ENCODE results near the gene FOXN1. TPM values are rescaled to one million over a fixed set of nuclear protein-coding genes. Genes with fewer than 3 reads are reported as not detected.

The FOXN1 gene
- total and polyA plus RNA-seq, 7 experiments from 2014 or later: not detected

- DNase-seq (no peak), ATAC-seq (no peak)
- Histone ChIP-seq H3K27ac (ENCODE audit: low read depth, low read length) (no peak overlapping the region), H3K36me3 (ENCODE audit: control insufficient read depth in 2 of 3, insufficient read depth in 3 of 3, low read length in 3 of 3) (no peaks in the 10 kb centered on the region), H3K9me3 (ENCODE audit: control insufficient read depth in 2 of 3, low read length in 3 of 3) (no peaks in the 10 kb centered on the region), H3K4me3 (ENCODE audit: low read length) (no peak overlapping the region), H3K27me3 (ENCODE audit: control insufficient read depth in 2 of 2, insufficient read depth in 2 of 2, low read length in 2 of 2) (no peaks in the 10 kb centered on the region), H3K4me1 (ENCODE audit: control insufficient read depth in 2 of 2, insufficient read depth in 2 of 2, low read length in 2 of 2) (no peaks in the 10 kb centered on the region)
- H3K27me3 Mint-ChIP-seq: peaks cover 0 to 4% (median 0%) of the 10 kb centered on the region in 5 donors
- ChIA-PET POLR2A (interaction anchor here (0.6 to 1.6 kb wide), 2 partner anchors 9 to 17 kb away, joined by 3 to 5 read pairs; no protein-coding TSS in a partner anchor), CTCF (interaction anchor here (1.7 kb wide), 1 partner anchor 42 kb away, joined by 5 read pairs; no protein-coding TSS in a partner anchor)
- H3K27ac Mint-ChIP-seq: no peak overlapping the region
- H3K9me3 Mint-ChIP-seq: no peaks in the 10 kb centered on the region
- intact Hi-C loops (cut with micrococcal nuclease): no loop called here
- no peaks in the 10 kb centered on the region for H3K36me3 Mint-ChIP-seq
- H3K4me3 Mint-ChIP-seq: no peak overlapping the region
- H3K4me1 Mint-ChIP-seq: no peaks in the 10 kb centered on the region
Observed at GRCh38 chr17:28536532-28537218, 30.5 kb downstream of the FOXN1 start.

- no peaks in the 10 kb centered on the region for H3K9me3 Mint-ChIP-seq
- ChIA-PET POLR2A (interaction anchor here (0.6 to 0.7 kb wide), 2 partner anchors 12 to 16 kb away, joined by 3 to 4 read pairs; no protein-coding TSS in a partner anchor), CTCF (interaction anchor here (1.7 kb wide), 1 partner anchor 43 kb away, joined by 5 read pairs; no protein-coding TSS in a partner anchor)
- Histone ChIP-seq H3K4me1 (ENCODE audit: control insufficient read depth in 2 of 2, insufficient read depth in 2 of 2, low read length in 2 of 2) (no peaks in the 10 kb centered on the region), H3K4me3 (ENCODE audit: low read length) (no peak overlapping the region), H3K36me3 (ENCODE audit: control insufficient read depth in 2 of 3, insufficient read depth in 3 of 3, low read length in 3 of 3) (no peaks in the 10 kb centered on the region), H3K27me3 (ENCODE audit: control insufficient read depth in 2 of 2, insufficient read depth in 2 of 2, low read length in 2 of 2) (no peaks in the 10 kb centered on the region), H3K9me3 (ENCODE audit: control insufficient read depth in 2 of 3, low read length in 3 of 3) (no peaks in the 10 kb centered on the region), H3K27ac (ENCODE audit: low read depth, low read length) (no peak overlapping the region)
- no peak overlapping the region for H3K27ac Mint-ChIP-seq
- H3K36me3 Mint-ChIP-seq: no peaks in the 10 kb centered on the region
- DNase-seq (no peak), ATAC-seq (no peak)
- peaks cover 0 to 1% (median 0%) of the 10 kb centered on the region in 5 donors for H3K27me3 Mint-ChIP-seq
- no peaks in the 10 kb centered on the region for H3K4me1 Mint-ChIP-seq
- H3K4me3 Mint-ChIP-seq: no peak overlapping the region
- intact Hi-C loops (cut with micrococcal nuclease): no loop called here
Observed at GRCh38 chr17:28537219-28537610, 31.1 kb downstream of the FOXN1 start.

GRCh38 chr17:28538296-28538895, 32.2 kb downstream of the FOXN1 start:
- Mint-ChIP-seq H3K27ac (no peak overlapping the region), H3K36me3 (no peaks in the 10 kb centered on the region), H3K9me3 (no peaks in the 10 kb centered on the region), H3K4me3 (no peak overlapping the region), H3K4me1 (no peaks in the 10 kb centered on the region), H3K27me3 (no peaks in the 10 kb centered on the region)
- no peak for ATAC-seq
- Histone ChIP-seq H3K9me3 (ENCODE audit: control insufficient read depth in 2 of 3, low read length in 3 of 3) (no peaks in the 10 kb centered on the region), H3K4me1 (ENCODE audit: control insufficient read depth in 2 of 2, insufficient read depth in 2 of 2, low read length in 2 of 2) (no peaks in the 10 kb centered on the region), H3K36me3 (ENCODE audit: control insufficient read depth in 2 of 3, insufficient read depth in 3 of 3, low read length in 3 of 3) (no peaks in the 10 kb centered on the region), H3K27ac (ENCODE audit: low read depth, low read length) (no peak overlapping the region), H3K27me3 (ENCODE audit: control insufficient read depth in 2 of 2, insufficient read depth in 2 of 2, low read length in 2 of 2) (no peaks in the 10 kb centered on the region), H3K4me3 (ENCODE audit: low read length) (no peak overlapping the region)
- intact Hi-C loops (cut with micrococcal nuclease): no loop called here
- ChIA-PET CTCF (interaction anchor here (1.7 kb wide), 1 partner anchor 44 kb away, joined by 5 read pairs; no protein-coding TSS in a partner anchor), POLR2A (no interaction called here)
- no peak for DNase-seq

GRCh38 chr17:28540231-28540630, 34.1 kb downstream of the FOXN1 start:
- H3K9me3 ChIP-seq (ENCODE audit: control insufficient read depth in 2 of 3, low read length in 3 of 3): no peaks in the 10 kb centered on the region
- intact Hi-C loops (cut with micrococcal nuclease): loop anchor here (1.0 to 10.0 kb wide), 4 partner anchors 12 to 305 kb away; partner anchors contain the start of genes IFT20 (in 1 of the 2), TNFAIP1 (in 1 of the 2) and UNC119 (in 1 of the 2)
- Mint-ChIP-seq H3K4me3 (no peak overlapping the region), H3K27me3 (no peaks in the 10 kb centered on the region), H3K4me1 (peaks cover 0 to 5% (median 0%) of the 10 kb centered on the region in 7 donors), H3K9me3 (no peaks in the 10 kb centered on the region), H3K36me3 (no peaks in the 10 kb centered on the region), H3K27ac (peak overlapping the region in 1 of 9 donors; percentile 13)
- ChIA-PET POLR2A (interaction anchor here (0.5 kb wide), 1 partner anchor 404 kb away, joined by 3 read pairs; no protein-coding TSS in a partner anchor), CTCF (interaction anchor here (1.1 to 1.5 kb wide), 3 partner anchors 11 to 46 kb away, joined by 3 to 8 read pairs (median 4); no protein-coding TSS in a partner anchor)
- ATAC-seq (no peak), DNase-seq (no peak)
- H3K27me3 ChIP-seq (ENCODE audit: control insufficient read depth in 2 of 2, insufficient read depth in 2 of 2, low read length in 2 of 2): no peaks in the 10 kb centered on the region
- H3K27ac ChIP-seq (ENCODE audit: low read depth, low read length): no peak overlapping the region
- no peak overlapping the region for H3K4me3 ChIP-seq (ENCODE audit: low read length)
- H3K4me1 ChIP-seq (ENCODE audit: control insufficient read depth in 2 of 2, insufficient read depth in 2 of 2, low read length in 2 of 2): no peaks in the 10 kb centered on the region
- H3K36me3 ChIP-seq (ENCODE audit: control insufficient read depth in 2 of 3, insufficient read depth in 3 of 3, low read length in 3 of 3): no peaks in the 10 kb centered on the region

GRCh38 chr17:28541439-28541838, 35.3 kb downstream of the FOXN1 start:
- Mint-ChIP-seq H3K27ac (no peak overlapping the region), H3K4me1 (peaks cover 0 to 11% (median 2%) of the 10 kb centered on the region in 7 donors), H3K27me3 (no peaks in the 10 kb centered on the region), H3K9me3 (no peaks in the 10 kb centered on the region), H3K36me3 (no peaks in the 10 kb centered on the region), H3K4me3 (no peak overlapping the region)
- H3K9me3 ChIP-seq (ENCODE audit: control insufficient read depth in 2 of 3, low read length in 3 of 3): no peaks in the 10 kb centered on the region
- DNase-seq (no peak), ATAC-seq (no peak)
- ChIA-PET POLR2A (no interaction called here), CTCF (interaction anchor here (0.7 to 1.5 kb wide), 2 partner anchors 8 to 47 kb away, joined by 5 to 8 read pairs; no protein-coding TSS in a partner anchor)
- no peaks in the 10 kb centered on the region for H3K36me3 ChIP-seq (ENCODE audit: control insufficient read depth in 2 of 3, insufficient read depth in 3 of 3, low read length in 3 of 3)
- no peak overlapping the region for H3K27ac ChIP-seq (ENCODE audit: low read depth, low read length)
- H3K27me3 ChIP-seq (ENCODE audit: control insufficient read depth in 2 of 2, insufficient read depth in 2 of 2, low read length in 2 of 2): no peaks in the 10 kb centered on the region
- H3K4me3 ChIP-seq (ENCODE audit: low read length): no peak overlapping the region
- intact Hi-C loops (cut with micrococcal nuclease): loop anchor here (10.0 kb wide), 2 partner anchors 207 to 307 kb away; partner anchors contain the start of genes IFT20 (in 1 of the 2) and TNFAIP1 (in 1 of the 2)
- no peaks in the 10 kb centered on the region for H3K4me1 ChIP-seq (ENCODE audit: control insufficient read depth in 2 of 2, insufficient read depth in 2 of 2, low read length in 2 of 2)

GRCh38 chr17:28544402-28545140, 38.4 kb downstream of the FOXN1 start:
- peaks cover 0 to 4% (median 0%) of the 10 kb centered on the region in 5 donors for H3K36me3 Mint-ChIP-seq
- H3K4me3 Mint-ChIP-seq: no peak overlapping the region
- DNase-seq: no peak
- CTCF ChIA-PET: no interaction called here
- Histone ChIP-seq H3K36me3 (ENCODE audit: control insufficient read depth in 2 of 3, insufficient read depth in 3 of 3, low read length in 3 of 3) (no peaks in the 10 kb centered on the region), H3K27ac (ENCODE audit: low read depth, low read length) (no peak overlapping the region), H3K4me1 (ENCODE audit: control insufficient read depth in 2 of 2, insufficient read depth in 2 of 2, low read length in 2 of 2) (peaks cover 14 to 20% of the 10 kb centered on the region in 2 donors), H3K27me3 (ENCODE audit: control insufficient read depth in 2 of 2, insufficient read depth in 2 of 2, low read length in 2 of 2) (no peaks in the 10 kb centered on the region), H3K4me3 (ENCODE audit: low read length) (no peak overlapping the region), H3K9me3 (ENCODE audit: control insufficient read depth in 2 of 3, low read length in 3 of 3) (no peaks in the 10 kb centered on the region)
- no peaks in the 10 kb centered on the region for H3K9me3 Mint-ChIP-seq
- H3K27me3 Mint-ChIP-seq: no peaks in the 10 kb centered on the region
- POLR2A ChIA-PET: interaction anchor here (2.1 kb wide), 1 partner anchor 27 kb away, joined by 5 read pairs; the partner anchor contains the start of gene PIGS
- H3K27ac Mint-ChIP-seq: peak overlapping the region in 4 of 9 donors; percentile 8 to 58 (median 38)
- peaks cover 17 to 34% (median 22%) of the 10 kb centered on the region in 7 donors for H3K4me1 Mint-ChIP-seq
- no peak for ATAC-seq
- intact Hi-C loops (cut with micrococcal nuclease): loop anchor here (10.0 kb wide), 2 partner anchors 210 to 310 kb away; partner anchors contain the start of genes IFT20 (in 1 of the 2) and TNFAIP1 (in 1 of the 2)
